ENCODE measurements around the gene ZFTA. TPM values are rescaled to one million over a fixed set of nuclear protein-coding genes. Genes with fewer than 3 reads are reported as not detected.
A peak's percentile ranks its signal among the peaks of the same experiment; 100 is the strongest.

ZFTA gene
- total RNA-seq, 2 donors from 2014 or later: 13.2 to 23.1 TPM

GRCh38 chr11:63805844-63806415 lies 37.4 kb upstream of the ZFTA start:
- TF ChIP-seq POLR2A (IDR thresholded peaks at IDR 0.05): no peak
- no peak for TF ChIP-seq CTCF (IDR thresholded peaks at IDR 0.05)
- peak overlapping the region in 2 of 4 donors; percentile 2 to 3 for H3K27ac ChIP-seq
- H3K27me3 ChIP-seq: no peaks in the 10 kb centered on the region
- intact Hi-C loops (cut with DNase I): no loop called here
- no peak overlapping the region for H3K4me3 ChIP-seq
- ATAC-seq (peak; percentile 55), DNase-seq (peak in 2 of 4 donors; percentile 6 to 24)
- H3K4me1 ChIP-seq: no peaks in the 10 kb centered on the region
- H3K9me3 ChIP-seq: no peaks in the 10 kb centered on the region
- H3K36me3 ChIP-seq (replicated peaks in 1 of 2; ENCODE audit: insufficient read depth in 1 of 2, low read depth in 2 of 2): no peaks in the 10 kb centered on the region
- WGBS, 2 donors: 65 to 77% methylated on average over 9 of the region's 9 CpGs

GRCh38 chr11:63804259-63804658 lies 35.7 kb upstream of the ZFTA start:
- no peak for TF ChIP-seq POLR2A (IDR thresholded peaks at IDR 0.05)
- no peak for TF ChIP-seq CTCF (IDR thresholded peaks at IDR 0.05)
- no peaks in the 10 kb centered on the region for H3K36me3 ChIP-seq (replicated peaks in 1 of 2; ENCODE audit: insufficient read depth in 1 of 2, low read depth in 2 of 2)
- H3K9me3 ChIP-seq: no peaks in the 10 kb centered on the region
- H3K4me1 ChIP-seq: no peaks in the 10 kb centered on the region
- ATAC-seq (peak; percentile 68), DNase-seq (peak in 2 of 4 donors; percentile 13 to 31)
- WGBS, 2 donors: 31 to 37% methylated on average over 6 of the region's 6 CpGs
- no peak overlapping the region for H3K27ac ChIP-seq
- no peak overlapping the region for H3K4me3 ChIP-seq
- no peaks in the 10 kb centered on the region for H3K27me3 ChIP-seq
- intact Hi-C loops (cut with DNase I): no loop called here

GRCh38 chr11:63802637-63803414 lies 34.3 kb upstream of the ZFTA start:
- H3K36me3 ChIP-seq (replicated peaks in 1 of 2; ENCODE audit: insufficient read depth in 1 of 2, low read depth in 2 of 2): no peaks in the 10 kb centered on the region
- no peaks in the 10 kb centered on the region for H3K27me3 ChIP-seq
- ATAC-seq (no peak), DNase-seq (no peak)
- H3K4me1 ChIP-seq: no peaks in the 10 kb centered on the region
- TF ChIP-seq CTCF (IDR thresholded peaks at IDR 0.05): no peak
- WGBS, 2 donors: 85 to 86% methylated on average over 10 of the region's 10 CpGs
- no peak overlapping the region for H3K4me3 ChIP-seq
- H3K9me3 ChIP-seq: no peaks in the 10 kb centered on the region
- H3K27ac ChIP-seq: no peak overlapping the region
- intact Hi-C loops (cut with DNase I): no loop called here

GRCh38 chr11:63800921-63801320 lies 32.3 kb upstream of the ZFTA start:
- H3K4me1 ChIP-seq: no peaks in the 10 kb centered on the region
- no peak overlapping the region for H3K4me3 ChIP-seq
- no peak for DNase-seq
- no peak overlapping the region for H3K27ac ChIP-seq
- no peaks in the 10 kb centered on the region for H3K9me3 ChIP-seq
- intact Hi-C loops (cut with DNase I): no loop called here
- no peaks in the 10 kb centered on the region for H3K27me3 ChIP-seq
- WGBS, 2 donors: 81 to 90% methylated on average over 5 of the region's 5 CpGs
- no peaks in the 10 kb centered on the region for H3K36me3 ChIP-seq (replicated peaks in 1 of 2; ENCODE audit: insufficient read depth in 1 of 2, low read depth in 2 of 2)
- no peak for TF ChIP-seq CTCF (IDR thresholded peaks at IDR 0.05)
- no peak for TF ChIP-seq POLR2A (IDR thresholded peaks at IDR 0.05)
- ATAC-seq: no peak

- intact Hi-C loops (cut with DNase I): no loop called here
- DNase-seq: no peak
- H3K27me3 ChIP-seq: no peaks in the 10 kb centered on the region
These were observed 26.5 kb upstream of the ZFTA start for GRCh38 chr11:63795066-63795465.

More at GRCh38 chr11:63795066-63795465, 26.5 kb upstream of the ZFTA start:
- Histone ChIP-seq H3K4me1 (no peaks in the 10 kb centered on the region), H3K9me3 (no peaks in the 10 kb centered on the region), H3K36me3 (replicated peaks in 1 of 2; ENCODE audit: insufficient read depth in 1 of 2, low read depth in 2 of 2) (no peaks in the 10 kb centered on the region), H3K27ac (no peak overlapping the region), H3K4me3 (no peak overlapping the region)
- no peak for ATAC-seq
- 82 to 83% methylated on average over 11 of the region's 11 CpGs for WGBS, 2 donors
- TF ChIP-seq CTCF (IDR thresholded peaks at IDR 0.05): no peak
- TF ChIP-seq POLR2A (IDR thresholded peaks at IDR 0.05): no peak
